Upper lobe of left lung (tissue), 4 donors: ENCODE measurements around the gene WEE1.

Source experiments
- EP300 ChIP-seq, 4 donors: sonication (generic); formaldehyde crosslinking; IDR thresholded peaks; one replicate each; pipeline ENCODE4 v1.5.1; 2017; ENCODE audit warnings: antibody characterized with exemption in 4 of 4, control low read depth in 2 of 4
- POLR2A ChIP-seq, 4 donors: fragments of 450-650 bp; IDR thresholded peaks; one replicate each; pipeline ENCODE4 v1.5.1; 2016 to 2017; ENCODE audit warnings: antibody characterized with exemption in 4 of 4, mild to moderate bottlenecking in 2 of 4
- TF ChIP-seq, protein P1 (sequence below), 6 experiments: fragments of 450-650 bp in 4 of 6; fragments of 200-600 bp in 2 of 6; sonication (generic) in 2 of 6; IDR thresholded peaks; one replicate each; pipeline ENCODE4 v1.5.1; 2016 to 2019; ENCODE audit warnings: antibody characterized with exemption in 6 of 6

DNA sequence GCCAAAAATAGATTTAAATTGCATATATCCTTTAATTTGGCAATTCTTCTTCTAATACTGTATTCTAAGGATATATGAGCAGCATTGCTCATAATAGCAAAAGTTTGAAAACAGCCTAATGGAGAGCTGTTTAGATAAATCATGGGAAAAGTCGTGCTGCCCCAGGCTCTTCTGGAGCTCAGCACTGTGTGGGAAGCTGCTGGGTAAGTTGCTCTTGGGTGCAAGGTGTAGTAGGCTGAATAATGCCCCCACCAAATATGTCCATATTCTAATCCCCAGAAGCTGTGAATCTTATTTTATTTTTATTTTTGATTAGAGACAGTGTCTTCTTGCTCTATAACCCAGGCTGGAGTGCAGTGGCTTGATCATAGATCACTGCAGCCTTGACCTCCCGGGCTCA, 34.9 kb upstream of the WEE1 start:
- no peak for TF ChIP-seq EP300 (IDR thresholded peaks at IDR 0.05)
- TF ChIP-seq POLR2A (IDR thresholded peaks at IDR 0.05): no peak
- TF ChIP-seq, protein P1, sequence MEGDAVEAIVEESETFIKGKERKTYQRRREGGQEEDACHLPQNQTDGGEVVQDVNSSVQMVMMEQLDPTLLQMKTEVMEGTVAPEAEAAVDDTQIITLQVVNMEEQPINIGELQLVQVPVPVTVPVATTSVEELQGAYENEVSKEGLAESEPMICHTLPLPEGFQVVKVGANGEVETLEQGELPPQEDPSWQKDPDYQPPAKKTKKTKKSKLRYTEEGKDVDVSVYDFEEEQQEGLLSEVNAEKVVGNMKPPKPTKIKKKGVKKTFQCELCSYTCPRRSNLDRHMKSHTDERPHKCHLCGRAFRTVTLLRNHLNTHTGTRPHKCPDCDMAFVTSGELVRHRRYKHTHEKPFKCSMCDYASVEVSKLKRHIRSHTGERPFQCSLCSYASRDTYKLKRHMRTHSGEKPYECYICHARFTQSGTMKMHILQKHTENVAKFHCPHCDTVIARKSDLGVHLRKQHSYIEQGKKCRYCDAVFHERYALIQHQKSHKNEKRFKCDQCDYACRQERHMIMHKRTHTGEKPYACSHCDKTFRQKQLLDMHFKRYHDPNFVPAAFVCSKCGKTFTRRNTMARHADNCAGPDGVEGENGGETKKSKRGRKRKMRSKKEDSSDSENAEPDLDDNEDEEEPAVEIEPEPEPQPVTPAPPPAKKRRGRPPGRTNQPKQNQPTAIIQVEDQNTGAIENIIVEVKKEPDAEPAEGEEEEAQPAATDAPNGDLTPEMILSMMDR (IDR thresholded peaks at IDR 0.05): no peak
